NCI-H774 (cell line): ENCODE data around the gene C12orf60.
"Not testable (repeated sequence)": the region's sequence is repeated elsewhere in the genome, so short reads cannot be mapped to it uniquely, and the experiment has no call there.

Experiments used
- DNase-seq: peaks from one replicate; lab custom pipeline; 2025; lab: John Stamatoyannopoulos, UW

The C12orf60 gene, protein sequence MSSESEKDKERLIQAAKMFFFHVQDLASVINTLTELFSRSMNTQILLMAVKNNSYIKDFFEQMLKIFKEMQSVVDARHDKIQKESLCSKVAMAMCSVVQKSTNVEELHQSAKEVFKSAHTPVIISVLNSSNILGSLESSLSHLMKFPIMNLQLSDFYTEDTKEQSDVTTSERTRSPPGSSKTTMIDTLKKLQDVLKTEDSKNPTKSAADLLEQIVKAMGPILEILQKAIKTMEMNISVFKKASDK

DNA sequence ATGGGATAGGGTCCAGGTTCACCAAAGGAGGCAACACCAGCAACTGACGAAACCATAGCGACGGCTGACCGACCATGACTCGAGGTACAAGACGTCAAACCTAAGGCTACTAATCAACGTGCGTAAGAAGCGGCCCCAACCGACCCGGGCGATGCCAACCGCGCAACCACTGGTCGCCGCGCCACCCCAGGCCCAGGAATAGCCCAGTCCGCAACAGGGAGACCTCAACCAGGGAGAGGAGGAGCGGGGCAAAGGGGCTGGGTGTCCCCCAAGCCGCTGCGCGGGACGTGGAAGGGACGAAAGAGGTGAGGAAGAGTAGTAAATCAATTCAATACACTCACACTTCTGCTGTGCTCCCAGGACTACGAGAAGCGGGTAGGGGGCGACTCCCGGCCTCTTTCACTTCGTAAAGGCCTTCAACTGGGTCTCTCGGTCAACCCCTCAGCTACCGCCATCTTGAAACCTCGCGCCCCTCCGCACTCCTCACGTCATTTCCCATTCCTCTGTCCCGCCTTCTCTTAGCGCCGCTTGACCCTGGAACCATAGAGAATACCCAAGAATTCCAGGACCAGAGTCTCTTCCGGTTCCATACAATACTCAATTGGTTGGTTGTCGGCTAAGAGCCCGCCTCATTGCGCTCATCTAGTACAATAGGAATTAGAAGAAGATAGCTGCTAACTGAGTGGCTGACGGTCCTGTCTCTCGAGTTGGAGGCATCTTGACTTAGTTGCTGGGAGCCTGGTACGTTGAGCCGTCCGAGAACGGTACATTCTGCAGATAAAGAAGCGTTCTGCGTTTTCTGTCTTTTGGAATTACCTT, at the start of gene C12orf60, which contains the start of gene WBP11:
TSS of gene C12orf60 (plus strand) at position 660 of the 819 bp plus-strand sequence. CDS start 19,266 bp downstream, outside the sequence.
TSS of gene WBP11 (minus strand) at position 468 of the 819 bp plus-strand sequence. CDS start 2,095 bp downstream, outside the sequence.
- DNase-seq = peak; percentile 96

GRCh38 chr12:14756334-14757143, 46.9 kb upstream of the C12orf60 start:
- no peak for DNase-seq

GRCh38 chr12:14759711-14760280, 43.7 kb upstream of the C12orf60 start:
- not testable (repeated sequence) for DNase-seq

- DNase-seq = no peak
Measured at GRCh38 chr12:14765398-14765797, 38.1 kb upstream of the C12orf60 start.

DNA sequence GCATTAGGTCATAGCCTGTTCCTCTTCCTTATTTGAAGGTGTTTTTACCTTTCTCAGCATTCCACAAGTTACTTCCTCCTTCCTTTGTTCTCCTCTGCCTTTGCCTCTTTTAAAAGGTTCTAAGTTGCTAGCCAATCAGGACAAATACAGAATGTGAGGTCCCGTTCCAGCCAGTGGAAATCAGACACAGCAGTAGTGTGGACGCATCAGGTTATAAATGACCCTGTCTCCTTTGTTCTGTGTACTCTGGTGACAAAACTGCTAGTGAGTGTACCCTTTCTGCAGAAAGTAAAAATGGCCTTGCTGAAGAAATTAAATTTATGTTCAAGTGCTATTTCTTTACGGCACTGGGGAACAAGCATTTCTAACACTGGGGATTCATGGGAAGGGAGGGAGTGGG, 37.5 kb upstream of the C12orf60 start:
- not testable (repeated sequence) for DNase-seq

GRCh38 chr12:14766649-14767215, 36.7 kb upstream of the C12orf60 start:
- no peak for DNase-seq

GRCh38 chr12:14767617-14768016, 35.9 kb upstream of the C12orf60 start:
- DNase-seq = no peak

GRCh38 chr12:14768823-14769405, 34.6 kb upstream of the C12orf60 start:
- DNase-seq = no peak

GRCh38 chr12:14769466-14769968, 34.0 kb upstream of the C12orf60 start:
- no peak for DNase-seq

DNA sequence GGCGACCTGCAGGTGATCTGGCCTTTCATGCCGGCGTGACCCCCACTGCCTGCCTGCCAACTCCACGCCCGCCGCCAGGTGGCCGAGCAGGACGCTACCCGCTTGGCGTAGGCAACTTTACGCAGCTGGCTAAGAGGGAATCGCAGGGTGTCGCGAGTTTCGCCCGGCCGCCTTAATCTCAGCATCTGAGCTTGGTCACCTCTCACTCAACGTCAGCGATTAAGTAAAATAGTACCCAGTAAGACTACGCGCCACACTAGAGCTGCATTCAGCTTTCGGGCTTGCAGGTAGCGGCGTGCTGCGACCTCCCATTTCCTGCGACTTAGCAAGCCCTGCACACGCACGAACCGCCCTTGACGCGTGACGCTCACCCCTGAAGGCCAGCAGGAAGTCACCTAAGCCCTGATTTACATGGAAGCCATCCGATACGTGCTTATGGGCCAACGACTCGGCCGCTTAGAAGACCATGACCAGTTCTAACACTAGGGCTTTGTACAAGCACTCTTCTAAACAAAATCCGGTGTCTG, 33.4 kb upstream of the C12orf60 start:
- peak; percentile 75 for DNase-seq

- DNase-seq = peak; percentile 87
Measured at GRCh38 chr12:14770496-14771461, 32.7 kb upstream of the C12orf60 start.

- DNase-seq = no peak
Measured at GRCh38 chr12:14771651-14772137, 31.8 kb upstream of the C12orf60 start.

DNA sequence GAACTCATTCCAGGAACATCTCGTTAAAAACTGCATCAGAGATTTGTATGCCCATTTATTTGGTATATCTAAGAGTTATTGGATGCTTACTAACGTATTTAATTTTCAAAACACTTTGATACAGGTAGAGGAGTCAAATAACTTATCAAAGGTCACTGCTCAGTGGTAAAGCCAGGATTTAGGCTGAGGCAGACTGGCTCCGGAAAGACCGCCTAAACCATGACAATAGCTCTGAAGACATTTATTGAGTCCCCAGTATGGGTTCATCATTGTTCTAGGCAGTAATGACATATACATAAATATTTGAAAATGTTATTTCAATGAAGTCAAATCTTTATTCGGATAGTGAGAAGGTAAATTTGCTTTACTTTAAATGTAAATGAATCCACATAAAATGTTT, 30.5 kb upstream of the C12orf60 start:
- DNase-seq = no peak

DNA sequence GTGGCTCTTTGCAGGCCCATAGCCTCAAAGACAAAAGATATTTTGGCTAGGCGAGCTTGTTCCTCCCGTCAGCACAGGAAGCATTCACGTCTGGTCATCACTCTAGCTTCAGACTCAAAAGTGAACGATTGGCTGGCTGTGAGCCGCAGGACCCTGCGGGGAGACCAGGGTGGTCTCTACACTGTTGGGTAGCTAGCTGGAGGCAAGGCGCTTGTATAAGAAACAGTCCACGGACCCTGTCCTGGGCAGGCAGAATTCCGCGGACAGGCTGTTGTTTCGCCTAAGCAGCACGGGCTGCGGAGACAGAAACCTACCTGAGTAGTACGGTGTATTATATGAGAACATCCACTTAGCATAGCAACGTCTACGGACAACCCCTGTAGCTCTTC, 29.8 kb upstream of the C12orf60 start:
- DNase-seq = no peak

DNA sequence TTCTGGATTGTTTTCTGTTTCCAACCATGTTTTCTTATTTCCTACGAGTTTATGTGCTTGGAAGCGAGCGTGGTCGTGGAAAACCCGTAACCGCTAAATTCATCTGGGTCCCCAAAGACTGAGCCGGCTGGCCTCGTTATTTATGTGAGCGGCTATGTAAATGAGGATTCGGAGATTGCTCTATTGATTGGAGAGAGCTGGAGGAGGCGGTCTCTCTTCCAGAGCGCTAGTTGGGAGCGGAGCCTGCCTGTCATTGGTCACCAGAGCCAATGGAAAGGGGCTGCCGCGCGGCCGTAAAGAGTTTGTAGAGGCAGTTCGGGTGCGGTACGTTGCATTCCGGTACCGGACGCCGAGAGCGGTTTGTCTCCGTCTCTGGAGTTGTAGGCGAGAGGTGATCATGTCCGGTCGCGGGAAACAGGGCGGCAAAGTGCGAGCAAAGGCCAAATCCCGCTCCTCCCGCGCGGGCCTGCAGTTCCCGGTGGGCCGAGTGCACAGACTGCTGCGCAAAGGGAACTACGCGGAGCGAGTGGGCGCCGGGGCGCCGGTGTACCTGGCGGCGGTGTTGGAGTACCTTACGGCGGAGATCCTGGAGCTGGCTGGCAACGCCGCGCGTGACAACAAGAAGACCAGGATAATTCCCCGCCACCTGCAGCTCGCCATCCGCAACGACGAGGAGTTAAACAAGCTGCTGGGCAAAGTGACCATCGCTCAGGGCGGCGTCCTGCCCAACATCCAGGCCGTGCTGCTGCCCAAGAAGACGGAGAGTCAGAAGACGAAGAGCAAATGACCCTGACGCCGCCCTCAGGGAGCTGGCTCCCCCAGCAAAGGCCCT, 29.2 kb upstream of the C12orf60 start:
- peak; percentile 89 for DNase-seq

DNA sequence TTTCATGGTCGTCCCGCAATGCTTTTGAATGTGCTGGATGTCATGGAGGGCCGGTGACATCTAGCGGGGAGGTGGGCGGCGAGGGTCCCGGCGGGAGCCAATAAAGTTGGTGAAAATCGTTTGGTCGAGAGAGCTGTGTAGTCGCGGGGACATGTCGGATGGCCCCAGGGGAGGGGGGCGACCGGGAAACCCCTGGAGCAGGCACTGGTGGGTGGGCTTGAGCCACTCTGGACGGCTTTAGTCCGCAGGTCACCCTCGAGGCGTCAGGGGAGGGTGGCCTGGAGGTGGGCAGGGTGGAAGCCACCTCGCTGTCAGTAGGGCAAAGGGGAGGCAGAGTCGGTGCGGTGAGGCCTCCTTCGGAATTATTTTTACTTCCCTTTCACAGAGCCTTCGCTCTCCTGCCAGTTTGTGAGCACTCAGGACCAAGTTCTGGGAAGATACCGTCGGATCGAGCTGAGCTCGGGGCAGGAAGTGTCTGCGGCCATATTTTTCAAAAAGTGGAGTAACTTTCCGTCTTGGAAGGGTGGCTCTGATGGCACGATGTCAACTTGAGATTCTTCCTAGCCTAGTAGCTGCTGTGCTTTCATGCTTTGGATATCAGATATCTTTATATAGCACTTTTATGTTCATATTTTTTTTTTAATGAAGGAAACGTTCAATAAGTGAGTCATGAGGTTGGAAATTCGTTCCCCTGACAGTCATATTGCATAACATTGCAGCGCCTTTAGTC, 28.4 kb upstream of the C12orf60 start:
- no peak for DNase-seq

DNA sequence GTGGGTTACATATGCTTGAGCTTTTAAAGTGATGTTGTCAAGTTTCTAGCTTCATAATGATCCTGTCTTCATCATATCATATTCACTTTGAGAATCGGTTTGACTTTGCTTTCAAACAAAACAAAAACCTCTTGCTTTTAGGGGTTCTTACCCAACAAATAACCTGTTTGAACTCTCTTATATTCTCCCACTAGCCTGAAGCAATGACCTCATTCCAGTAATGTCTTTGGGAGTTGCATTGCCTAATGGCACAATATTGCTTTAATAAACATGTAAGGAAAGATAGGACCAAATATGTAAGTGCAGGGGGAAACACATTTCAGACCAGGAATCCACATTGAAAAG, 27.9 kb upstream of the C12orf60 start:
- DNase-seq = no peak
